Hindlimb muscle (tissue), 1 donor: Measurements from ENCODE around the gene LEMD2. TPM values are rescaled to one million over a fixed set of nuclear protein-coding genes. Genes with fewer than 3 reads are reported as not detected.
A peak's percentile ranks its signal among the peaks of the same experiment; 100 is the strongest.

Experiments used
- DNase-seq: peaks from one replicate; pipeline ENCODE4 v3.0.0-alpha.2; 2013
- polyA plus RNA-seq: library from polyadenylated mRNA; unstranded; fragments of 120-200 nt; gene quantifications from one replicate; pipeline ENCODE4 v1.2.1, GENCODE V29; 2013; ENCODE audit not compliant: insufficient read length

LEMD2 gene
- polyA plus RNA-seq, 1 donor: 39.8 TPM

DNA sequence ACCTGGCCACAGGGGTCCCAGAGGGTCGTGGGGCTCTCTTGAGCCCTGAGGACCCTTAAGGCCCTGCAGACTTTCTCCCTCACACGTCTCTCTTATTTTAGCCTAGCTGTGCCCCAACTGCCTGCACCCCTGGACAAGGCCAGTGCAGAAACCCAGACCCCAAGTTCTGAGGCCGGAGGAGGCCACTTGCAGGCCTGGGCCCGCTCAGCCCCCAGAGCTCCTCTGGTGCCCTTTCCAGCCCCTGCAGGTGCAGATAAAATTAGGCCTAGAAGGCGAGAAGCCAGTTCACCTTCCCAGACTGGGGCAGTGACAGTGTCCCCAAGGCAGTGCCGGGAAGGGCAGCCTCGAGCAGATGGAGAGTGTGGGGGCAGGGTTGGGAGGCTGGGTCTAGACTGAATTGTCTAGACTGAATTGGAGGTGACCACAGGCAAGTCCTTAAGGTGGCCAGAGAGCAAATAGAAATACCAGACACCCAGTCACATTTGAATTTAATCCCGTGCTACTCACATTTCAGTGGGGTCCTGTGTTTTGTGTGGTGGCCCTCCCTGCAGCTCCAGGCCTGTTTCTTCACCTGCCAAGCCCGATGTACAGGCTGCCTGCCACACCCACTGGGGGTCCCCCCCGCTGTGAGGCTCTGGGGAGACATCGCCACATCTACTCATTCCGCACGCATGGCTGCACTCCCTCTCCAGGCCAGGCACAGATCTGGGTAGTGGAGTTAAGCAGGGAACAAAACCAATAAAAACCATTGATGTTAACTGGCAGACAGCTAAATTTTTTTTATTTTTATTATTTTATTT is 33.7 kb downstream of the LEMD2 start:
- no peak for DNase-seq

DNA sequence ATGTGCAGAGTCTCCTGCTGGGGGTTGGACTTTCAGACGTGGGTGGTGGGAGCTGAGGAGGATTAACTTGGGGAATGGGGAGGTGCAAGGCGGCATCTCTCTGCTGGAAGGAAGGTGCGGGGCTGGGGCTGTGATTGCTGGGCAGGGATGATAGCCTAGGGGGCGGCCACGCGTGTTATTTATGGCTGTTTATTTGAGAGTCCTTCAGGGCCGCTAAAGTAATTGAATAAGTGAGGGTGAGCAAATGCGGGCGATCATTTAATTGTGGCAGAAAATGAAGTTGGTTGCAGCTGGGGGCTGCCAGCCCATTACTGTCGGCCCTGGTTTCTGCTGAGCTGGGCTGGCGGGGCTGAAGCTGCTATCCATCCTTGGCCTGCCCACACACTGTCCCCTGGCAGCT is 34.7 kb downstream of the LEMD2 start:
- DNase-seq: no peak

- no peak for DNase-seq
Observed at GRCh38 chr6:33752646-33753015, 36.3 kb downstream of the LEMD2 start.

DNA sequence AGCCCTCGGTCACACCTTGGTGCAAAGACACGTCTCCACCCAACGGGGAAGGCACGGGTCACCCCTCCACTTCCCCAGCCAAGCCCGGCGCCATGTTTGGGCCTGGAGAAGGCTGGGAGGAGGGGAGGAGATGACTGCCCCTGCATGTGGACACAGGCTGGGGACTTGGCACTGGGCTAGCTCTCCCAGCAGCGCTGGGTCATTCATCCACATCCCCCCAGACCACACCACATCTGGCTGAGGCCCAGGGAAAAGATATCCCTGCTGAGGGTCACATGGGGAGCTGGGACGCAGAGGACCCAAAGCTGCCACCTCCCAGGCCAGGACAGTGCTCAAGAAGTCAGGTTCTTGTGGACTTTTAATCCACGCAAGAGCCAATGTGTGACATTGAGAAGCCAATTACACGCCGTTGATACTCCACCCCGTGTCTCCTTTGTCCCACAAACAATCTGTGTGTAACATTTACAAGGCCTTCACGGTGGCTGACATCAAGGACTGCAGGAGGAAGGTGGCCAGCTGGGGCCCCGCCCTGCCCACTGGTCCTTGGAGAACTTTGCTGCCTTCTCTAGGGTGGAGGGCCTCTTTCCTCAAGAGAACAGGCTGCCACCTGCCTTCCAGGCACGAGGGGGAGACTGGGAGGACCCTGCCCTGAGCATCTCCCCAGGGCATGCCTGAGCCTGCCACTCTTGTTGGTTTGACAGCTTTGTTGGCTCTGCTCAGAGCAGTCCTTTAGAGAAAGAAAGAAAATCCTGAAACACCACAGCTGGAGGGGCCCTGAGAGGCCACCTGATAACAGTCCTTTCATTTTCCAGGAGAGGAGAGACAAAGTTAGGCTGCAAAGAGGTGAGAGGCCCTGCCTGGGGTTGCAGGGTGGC is 36.9 kb downstream of the LEMD2 start:
- DNase-seq: no peak

- no peak for DNase-seq
Observed at GRCh38 chr6:33750244-33750991, 38.5 kb downstream of the LEMD2 start.

DNA sequence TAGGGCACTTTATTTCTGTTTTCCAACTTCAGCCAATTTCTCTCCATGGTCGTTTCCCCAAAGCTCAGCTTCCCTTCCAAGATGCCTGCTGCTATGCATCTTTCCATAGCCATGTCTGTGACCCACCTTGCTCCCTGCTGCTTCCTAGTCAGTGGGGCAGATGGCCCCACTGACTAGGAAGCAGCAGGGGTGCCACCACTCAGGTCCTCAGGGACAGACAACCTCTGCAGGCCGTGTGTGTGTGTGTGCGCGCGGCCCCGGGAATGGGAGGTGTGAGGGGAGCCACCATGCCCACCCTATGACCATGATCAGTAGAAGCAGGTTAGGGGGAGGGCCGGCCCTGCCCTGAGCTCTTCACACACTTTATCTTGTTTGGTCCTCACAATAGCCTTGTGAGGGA is 39.5 kb downstream of the LEMD2 start:
- no peak for DNase-seq

DNA sequence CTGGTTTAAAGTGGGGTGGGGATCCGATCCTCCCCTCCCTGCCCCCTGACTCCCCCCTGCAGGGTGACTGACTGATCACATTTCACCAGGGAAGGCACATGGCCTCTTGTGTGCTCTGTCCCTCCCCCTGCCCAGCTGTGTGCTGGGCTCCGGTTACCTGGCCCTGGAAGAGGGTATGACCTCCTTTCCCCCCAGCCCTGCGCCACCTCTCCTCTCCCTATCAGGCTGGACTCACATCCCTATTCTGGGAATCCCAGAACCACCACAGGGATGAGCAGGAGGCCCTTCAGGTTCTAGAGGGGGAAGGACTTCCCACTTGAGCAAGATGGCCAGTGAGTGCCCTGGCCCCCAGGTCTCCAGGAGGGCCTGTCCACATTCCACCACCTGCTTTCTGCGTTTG is 40.1 kb downstream of the LEMD2 start:
- no peak for DNase-seq

- DNase-seq: no peak
Observed at GRCh38 chr6:33747823-33748222, 41.1 kb downstream of the LEMD2 start.

- DNase-seq: no peak
Observed at GRCh38 chr6:33746651-33747100, 42.3 kb downstream of the LEMD2 start, which contains the start of gene IP6K3. TSS of gene IP6K3 (minus strand) at chr6:33746905. CDS start at chr6:33735476, 11,429 bp downstream.

- DNase-seq: no peak
Observed at GRCh38 chr6:33746036-33746600, 42.8 kb downstream of the LEMD2 start.

GRCh38 chr6:33745548-33745947 is 43.4 kb downstream of the LEMD2 start:
- no peak for DNase-seq

DNA sequence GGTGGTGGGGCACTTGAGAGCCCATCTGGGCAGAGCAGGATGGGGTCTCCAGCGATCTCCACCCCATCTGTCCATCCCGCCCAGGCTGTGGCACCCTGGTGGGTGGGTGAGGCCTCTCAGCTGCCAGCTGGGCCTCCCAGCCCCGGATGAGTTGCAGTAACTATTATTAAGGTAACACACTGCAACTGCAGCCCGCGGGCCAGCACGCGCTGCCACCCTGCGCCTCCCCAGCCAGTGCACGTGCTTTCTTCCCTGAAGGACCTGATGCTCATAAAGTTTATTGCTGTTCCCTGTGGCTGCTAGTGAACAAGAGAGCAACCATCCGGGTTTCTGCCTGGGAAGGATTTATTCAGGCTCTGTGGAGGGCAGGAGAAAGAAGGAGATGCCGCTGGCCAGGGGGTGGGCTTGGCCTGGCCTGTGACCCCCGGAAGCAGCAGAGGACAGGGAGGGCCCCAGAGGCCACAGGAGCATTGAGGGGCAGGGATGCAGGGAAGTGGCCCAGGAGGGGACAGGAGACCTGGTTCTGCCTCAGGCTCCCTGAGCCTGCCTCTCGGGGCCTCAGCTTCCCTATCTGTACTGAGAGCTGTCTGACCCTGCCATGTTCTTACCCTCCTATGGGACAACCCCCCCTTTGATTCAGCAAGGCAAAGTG is 43.9 kb downstream of the LEMD2 start:
- no peak for DNase-seq

DNA sequence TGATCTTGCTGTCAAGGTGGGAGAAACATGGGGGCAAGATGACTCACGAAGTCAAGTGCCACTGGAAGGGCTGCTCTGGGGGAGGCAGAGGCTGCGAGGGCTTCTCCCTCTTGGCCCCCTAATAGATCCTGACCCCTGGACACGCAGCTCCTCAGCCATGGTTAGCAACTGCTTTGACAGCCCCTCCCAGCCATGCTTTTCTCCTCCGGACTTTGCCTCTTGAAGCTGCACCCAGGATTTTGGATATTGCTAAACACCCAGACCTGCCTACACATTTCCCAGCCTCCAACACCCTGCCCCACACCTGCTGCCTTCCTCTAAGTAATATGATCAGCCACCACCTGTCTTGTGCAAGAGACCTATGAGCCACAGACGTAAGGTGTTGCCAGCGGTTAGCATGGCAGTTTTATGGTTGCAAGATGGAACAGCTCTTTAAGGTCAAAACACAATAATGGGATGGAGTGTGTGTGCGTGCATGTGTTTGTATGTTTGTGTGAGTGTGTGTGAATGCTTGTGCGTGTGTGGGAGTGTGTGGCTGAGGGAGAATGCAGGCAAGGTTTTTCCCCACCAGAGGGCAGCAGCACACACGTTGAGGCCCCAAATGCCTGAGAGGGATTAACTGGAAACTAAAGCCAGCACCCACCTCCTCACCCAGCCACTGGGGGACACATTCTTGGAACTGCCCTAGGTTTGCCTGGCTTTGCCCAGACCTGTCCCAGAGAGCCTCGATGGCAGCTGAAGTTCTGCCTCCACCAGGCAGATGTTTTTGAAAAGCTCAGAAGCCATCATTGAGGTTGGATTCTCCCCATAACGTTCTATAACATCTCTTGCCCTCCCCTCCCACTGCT is 44.7 kb downstream of the LEMD2 start:
- peak; percentile 59 for DNase-seq

- DNase-seq: no peak
Observed at GRCh38 chr6:33742837-33743236, 46.1 kb downstream of the LEMD2 start.

DNA sequence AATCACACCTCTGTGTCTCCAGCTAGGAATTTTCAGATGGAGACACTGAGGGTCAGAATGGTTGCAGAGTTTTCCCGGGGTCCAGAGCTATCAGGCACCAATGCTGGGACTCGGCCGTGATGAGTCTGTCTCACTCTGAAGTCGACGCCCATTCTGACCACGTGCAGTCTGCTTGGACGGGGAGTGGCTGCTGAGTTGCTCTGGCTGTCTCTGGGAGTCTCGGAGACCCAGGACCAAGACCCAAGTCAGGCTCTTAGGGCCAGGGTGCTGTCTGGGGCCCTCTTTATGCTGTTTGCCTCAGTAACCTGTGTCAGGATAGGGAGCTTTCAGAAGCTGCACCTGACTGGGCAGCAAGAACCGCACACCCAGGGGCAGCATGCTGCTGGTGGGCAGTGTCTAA is 46.8 kb downstream of the LEMD2 start:
- no peak for DNase-seq

DNA sequence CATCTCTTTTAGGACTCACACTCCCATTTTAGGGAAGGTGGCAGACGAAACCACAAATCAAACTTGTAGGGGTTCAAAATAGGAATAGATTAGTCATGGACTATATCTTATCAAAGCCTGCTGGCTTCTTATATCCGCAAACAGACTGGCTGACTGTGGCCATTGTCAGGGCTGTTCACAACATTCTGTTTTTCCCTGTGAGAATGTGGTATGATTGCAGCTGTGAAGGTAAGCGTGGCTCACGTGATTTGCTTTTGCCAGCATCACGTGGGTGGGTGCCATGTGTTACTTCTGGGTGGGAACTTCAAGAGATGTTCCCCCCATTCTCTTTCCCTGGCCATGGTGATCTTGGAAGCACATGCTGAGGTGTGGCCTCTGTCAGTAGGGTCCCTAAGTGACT is 48.1 kb downstream of the LEMD2 start:
- no peak for DNase-seq

- DNase-seq: no peak
Observed at GRCh38 chr6:33740204-33740608, 48.7 kb downstream of the LEMD2 start.

- no peak for DNase-seq
Observed at GRCh38 chr6:33739571-33739970, 49.4 kb downstream of the LEMD2 start.

- no peak for DNase-seq
Observed at GRCh38 chr6:33738879-33739278, 50.1 kb downstream of the LEMD2 start.

DNA sequence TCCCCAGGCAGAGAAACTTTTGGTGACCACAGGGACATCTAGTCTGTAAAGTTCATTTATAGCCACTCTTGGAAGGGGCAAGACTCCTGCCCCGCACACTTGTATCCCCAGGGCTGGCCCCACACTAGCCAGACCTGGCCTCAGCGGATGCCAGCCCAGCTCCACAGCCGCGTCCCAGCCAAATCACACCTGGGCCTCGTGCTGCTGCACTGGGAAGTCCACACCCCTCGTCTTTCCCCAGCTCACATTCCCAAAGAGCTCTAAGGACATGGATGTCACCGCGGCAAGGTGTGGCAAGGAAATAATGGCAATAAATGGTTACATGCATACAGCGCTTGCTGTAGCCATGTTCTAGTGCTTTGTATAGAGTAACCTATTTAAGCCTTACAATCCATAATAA is 50.8 kb downstream of the LEMD2 start:
- no peak for DNase-seq
